Activated T-cell treated with anti-CD3 and anti-CD28 coated beads, Interleukin-2, amount 50 U/mL, for 72 hours (primary cell): Measurements from ENCODE around the gene SHISA5. TPM values are rescaled to one million over a fixed set of nuclear protein-coding genes. Genes with fewer than 3 reads are reported as not detected.
A peak's percentile ranks its signal among the peaks of the same experiment; 100 is the strongest.
"Not testable (repeated sequence)": the region's sequence is repeated elsewhere in the genome, so short reads cannot be mapped to it uniquely, and the experiment has no call there.

ENCODE experiments used
- ATAC-seq, 2 donors: fragments of 150-1000 bp; cut with Tn5 transposase; replicated peaks in 1 of 2; 2 replicates each; pipeline ENCODE4 v1.10.0; 2021; ENCODE audit warnings: moderate library complexity in 2 of 2, mild to moderate bottlenecking in 1 of 2
- DNase-seq, 2 donors: peaks; one replicate each; pipeline ENCODE4 v3.0.0; 2021 to 2022; ENCODE audit warnings: mixed read lengths in 1 of 2
- H3K27ac Mint-ChIP-seq: one replicate; pipeline ENCODE4 v1.8.0; 2022; ENCODE audit warnings: mild to moderate bottlenecking, moderate library complexity, mixed read lengths
- H3K27me3 Mint-ChIP-seq: one replicate; pipeline ENCODE4 v1.8.0; 2022; ENCODE audit warnings: low read depth, mixed read lengths
- H3K36me3 Mint-ChIP-seq, 2 donors: one replicate each; pipeline ENCODE4 v1.8.0; 2022; ENCODE audit warnings: mixed read lengths in 2 of 2, mild to moderate bottlenecking in 1 of 2; ENCODE audit not compliant: insufficient read depth in 2 of 2
- H3K4me1 Mint-ChIP-seq: one replicate; pipeline ENCODE4 v1.8.0; 2022; ENCODE audit warnings: low read depth, mixed read lengths
- H3K4me3 Mint-ChIP-seq, 2 donors: one replicate each; pipeline ENCODE4 v1.8.0; 2022; ENCODE audit warnings: mild to moderate bottlenecking in 2 of 2, mixed read lengths in 2 of 2, moderate library complexity in 2 of 2
- H3K9me3 Mint-ChIP-seq, 2 donors: one replicate each; pipeline ENCODE4 v1.8.0; 2022; ENCODE audit warnings: mixed read lengths in 2 of 2
- total RNA-seq, 2 donors: library from RNA; stranded (reverse); gene quantifications; one replicate each; pipeline ENCODE4 v1.2.3, GENCODE V29; 2022

SHISA5 gene
- total RNA-seq, 2 donors from 2014 or later = 69.3 to 101 TPM

DNA sequence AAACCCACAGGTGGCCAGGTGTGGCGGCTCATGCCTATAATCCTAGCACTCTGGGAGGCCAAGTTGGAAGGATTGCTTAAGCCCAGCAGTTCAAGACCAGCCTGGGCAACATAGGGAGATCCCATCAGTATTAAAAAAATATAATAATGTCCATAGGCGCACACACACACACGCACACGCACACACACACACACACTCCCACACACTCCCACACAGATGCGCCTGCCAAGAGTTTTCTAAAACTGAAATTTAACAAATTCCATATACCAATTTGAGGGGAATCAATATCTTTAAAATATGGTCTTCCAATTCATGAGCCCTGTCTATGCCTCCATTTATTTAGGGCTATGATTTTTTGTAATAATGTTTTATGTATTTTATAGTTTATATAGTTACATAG is 17.0 kb downstream of the SHISA5 start:
- H3K27ac Mint-ChIP-seq = no peak overlapping the region
- ATAC-seq (no peak), DNase-seq (no peak)
- no peaks in the 10 kb centered on the region for H3K9me3 Mint-ChIP-seq
- H3K27me3 Mint-ChIP-seq = no peaks in the 10 kb centered on the region
- no peaks in the 10 kb centered on the region for H3K36me3 Mint-ChIP-seq
- H3K4me1 Mint-ChIP-seq = no peaks in the 10 kb centered on the region
- H3K4me3 Mint-ChIP-seq = no peak overlapping the region

GRCh38 chr3:48482822-48483221 is 21.2 kb downstream of the SHISA5 start:
- H3K9me3 Mint-ChIP-seq, H3K27me3 Mint-ChIP-seq, DNase-seq, H3K4me3 Mint-ChIP-seq, H3K27ac Mint-ChIP-seq, H3K36me3 Mint-ChIP-seq, ATAC-seq: not testable (repeated sequence)
- peaks cover 29% of the 10 kb centered on the region for H3K4me1 Mint-ChIP-seq

- ATAC-seq, H3K4me3 Mint-ChIP-seq, H3K36me3 Mint-ChIP-seq, H3K9me3 Mint-ChIP-seq, DNase-seq, H3K27me3 Mint-ChIP-seq, H3K27ac Mint-ChIP-seq: not testable (repeated sequence)
- H3K4me1 Mint-ChIP-seq = peaks cover 39% of the 10 kb centered on the region
Observed at GRCh38 chr3:48480891-48481290, 23.1 kb downstream of the SHISA5 start.

- H3K9me3 Mint-ChIP-seq = no peaks in the 10 kb centered on the region
- no peaks in the 10 kb centered on the region for H3K27me3 Mint-ChIP-seq
- peak; percentile 53 to 61 for DNase-seq
- peak; percentile 74 to 81 for ATAC-seq
- peak overlapping the region; percentile 64 to 74 for H3K4me3 Mint-ChIP-seq
- H3K27ac Mint-ChIP-seq = peak overlapping the region; percentile 48
- H3K36me3 Mint-ChIP-seq = no peaks in the 10 kb centered on the region
- H3K4me1 Mint-ChIP-seq = peaks cover 44% of the 10 kb centered on the region
Observed at GRCh38 chr3:48478626-48479555, 25.1 kb downstream of the SHISA5 start.

DNA sequence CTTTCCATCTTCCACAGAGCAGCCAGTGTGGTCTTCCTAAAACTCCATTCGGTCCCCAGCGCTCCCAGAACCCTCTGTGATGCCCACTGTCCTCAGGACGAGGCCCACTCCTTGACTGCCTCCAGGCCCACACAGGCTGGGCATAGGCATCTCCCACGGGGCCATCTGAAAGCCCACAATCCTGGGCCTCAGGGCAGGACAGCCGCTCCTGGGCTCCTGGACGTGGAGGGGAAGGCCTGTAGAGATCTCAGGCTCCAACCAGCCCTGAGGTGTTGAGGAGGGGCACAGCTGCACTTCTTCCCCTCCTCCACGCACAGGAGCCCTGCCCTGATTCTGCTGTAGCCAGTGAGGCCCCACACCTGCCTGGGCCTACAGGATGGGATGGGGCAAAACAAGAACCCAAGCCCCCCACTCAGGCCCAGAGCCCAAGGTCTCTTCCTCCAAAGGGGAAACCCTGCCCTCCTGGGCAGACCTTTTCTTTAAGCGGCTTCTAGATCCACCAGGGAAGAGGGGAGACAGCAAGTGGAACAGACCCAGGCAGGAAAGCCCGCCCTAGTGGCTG is 25.9 kb downstream of the SHISA5 start:
- DNase-seq = peak in 1 of 2 donors; percentile 5
- Mint-ChIP-seq H3K36me3 (no peaks in the 10 kb centered on the region), H3K27ac (peak overlapping the region; percentile 48), H3K9me3 (no peaks in the 10 kb centered on the region), H3K4me1 (peaks cover 52% of the 10 kb centered on the region), H3K4me3 (peak overlapping the region; percentile 64 to 74), H3K27me3 (no peaks in the 10 kb centered on the region)
- ATAC-seq = no peak

DNA sequence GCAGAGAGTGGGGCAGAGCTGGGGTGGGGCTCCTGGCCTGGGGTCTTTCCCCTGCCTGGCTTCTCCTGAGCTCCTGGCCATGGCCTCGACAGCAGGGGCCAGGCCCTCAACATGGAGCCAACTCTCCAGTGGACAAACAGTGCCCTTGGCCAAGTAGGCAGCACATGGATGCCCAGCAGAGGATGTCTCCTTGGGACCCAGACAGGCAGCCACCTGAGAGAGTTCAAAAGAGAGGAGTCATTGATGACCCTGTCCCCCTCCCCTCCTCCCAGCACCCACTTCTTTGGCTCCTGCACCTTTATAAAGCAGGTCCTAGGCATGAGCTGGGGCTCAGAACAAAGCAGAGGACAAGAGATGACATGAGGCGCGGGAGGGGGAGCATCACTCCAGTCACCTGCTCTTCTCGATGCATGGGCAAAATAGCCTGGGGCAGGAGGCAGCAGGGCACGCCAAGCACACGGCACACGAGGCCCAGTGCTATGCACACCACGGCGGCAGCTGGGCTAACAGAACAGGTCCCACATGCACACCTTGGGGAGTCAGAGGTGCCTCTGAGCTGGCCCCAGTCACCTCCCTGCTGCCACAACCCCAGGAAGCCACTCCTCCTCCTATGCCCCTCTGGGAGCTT is 27.4 kb downstream of the SHISA5 start:
- no peak for DNase-seq
- no peaks in the 10 kb centered on the region for H3K36me3 Mint-ChIP-seq
- ATAC-seq = no peak
- peaks cover 58% of the 10 kb centered on the region for H3K4me1 Mint-ChIP-seq
- H3K9me3 Mint-ChIP-seq = no peaks in the 10 kb centered on the region
- H3K4me3 Mint-ChIP-seq = no peak overlapping the region
- no peaks in the 10 kb centered on the region for H3K27me3 Mint-ChIP-seq
- peak overlapping the region; percentile 70 for H3K27ac Mint-ChIP-seq

DNA sequence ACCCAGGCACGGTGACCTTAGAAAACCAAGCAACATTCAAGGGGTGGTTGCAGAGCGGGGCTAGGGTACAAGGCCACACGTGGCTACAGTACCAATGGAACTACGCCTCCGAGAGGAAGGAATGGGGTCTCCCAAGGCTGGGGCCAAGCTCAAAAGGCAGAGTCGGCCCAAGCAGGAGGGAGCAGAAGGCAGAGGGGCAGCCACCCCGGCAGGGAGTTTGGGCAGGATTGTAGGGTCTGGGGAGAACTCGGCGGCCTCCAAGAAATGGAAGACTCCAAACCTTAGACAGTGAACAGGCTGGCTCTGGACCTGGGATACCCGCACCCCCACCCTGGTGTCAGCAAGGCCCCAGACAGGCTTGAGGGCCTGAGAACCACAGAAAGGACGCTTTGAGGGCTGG is 28.8 kb downstream of the SHISA5 start:
- H3K4me1 Mint-ChIP-seq = peaks cover 66% of the 10 kb centered on the region
- no peak overlapping the region for H3K4me3 Mint-ChIP-seq
- peak overlapping the region; percentile 58 for H3K27ac Mint-ChIP-seq
- H3K27me3 Mint-ChIP-seq = no peaks in the 10 kb centered on the region
- no peak for DNase-seq
- H3K9me3 Mint-ChIP-seq = no peaks in the 10 kb centered on the region
- ATAC-seq = no peak
- H3K36me3 Mint-ChIP-seq = peaks cover 0 to 2% of the 10 kb centered on the region in 2 donors

DNA sequence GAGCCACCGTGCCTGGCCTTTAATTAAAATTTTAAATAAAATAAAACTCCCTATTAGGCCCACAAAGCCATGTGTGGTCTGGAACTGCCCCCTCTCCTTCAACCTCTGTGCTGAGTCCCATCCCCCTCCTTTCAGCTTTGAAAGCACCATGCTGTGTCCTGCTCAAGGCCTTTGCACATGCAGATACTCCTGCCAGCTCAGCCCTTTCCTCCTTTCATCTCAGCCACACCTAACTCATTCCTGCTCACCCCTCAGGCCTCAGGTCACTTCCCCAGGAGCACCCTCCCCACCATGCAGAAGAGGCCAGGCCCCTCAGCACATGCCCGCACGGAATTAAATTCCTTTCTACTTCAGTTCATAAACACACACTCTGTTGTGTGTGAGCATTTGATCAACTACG is 29.4 kb downstream of the SHISA5 start:
- Mint-ChIP-seq H3K4me1 (peaks cover 66% of the 10 kb centered on the region), H3K9me3 (no peaks in the 10 kb centered on the region), H3K36me3 (peaks cover 0 to 2% of the 10 kb centered on the region in 2 donors), H3K27me3 (no peaks in the 10 kb centered on the region), H3K4me3 (peak overlapping the region in 1 of 2 donors; percentile 9), H3K27ac (peak overlapping the region; percentile 58)
- ATAC-seq (no peak), DNase-seq (no peak)

GRCh38 chr3:48474031-48474430 is 29.9 kb downstream of the SHISA5 start:
- H3K27ac Mint-ChIP-seq, H3K4me3 Mint-ChIP-seq, DNase-seq, ATAC-seq, H3K27me3 Mint-ChIP-seq, H3K36me3 Mint-ChIP-seq, H3K9me3 Mint-ChIP-seq: not testable (repeated sequence)
- H3K4me1 Mint-ChIP-seq = peaks cover 66% of the 10 kb centered on the region

DNA sequence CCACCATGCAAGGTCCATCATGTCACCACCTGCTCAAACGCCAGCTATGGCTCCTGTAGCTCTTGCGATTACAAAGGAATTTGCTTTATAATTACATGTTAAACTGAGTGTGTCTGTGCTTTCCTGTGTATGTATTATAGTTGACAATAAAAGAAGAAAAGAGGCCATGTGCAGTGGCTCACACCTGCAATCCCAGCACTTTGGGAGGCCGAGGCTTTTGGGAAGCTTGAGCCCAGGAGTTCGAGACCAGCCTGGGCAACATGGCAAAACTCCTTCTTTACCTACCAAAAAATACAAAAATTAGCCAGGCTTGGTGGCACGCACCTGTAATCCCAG is 30.4 kb downstream of the SHISA5 start:
- H3K27ac Mint-ChIP-seq = peak overlapping the region; percentile 85
- DNase-seq = no peak
- no peaks in the 10 kb centered on the region for H3K27me3 Mint-ChIP-seq
- peak overlapping the region; percentile 80 to 81 for H3K4me3 Mint-ChIP-seq
- no peaks in the 10 kb centered on the region for H3K9me3 Mint-ChIP-seq
- peaks cover 0 to 2% of the 10 kb centered on the region in 2 donors for H3K36me3 Mint-ChIP-seq
- peaks cover 66% of the 10 kb centered on the region for H3K4me1 Mint-ChIP-seq
- ATAC-seq = no peak

DNA sequence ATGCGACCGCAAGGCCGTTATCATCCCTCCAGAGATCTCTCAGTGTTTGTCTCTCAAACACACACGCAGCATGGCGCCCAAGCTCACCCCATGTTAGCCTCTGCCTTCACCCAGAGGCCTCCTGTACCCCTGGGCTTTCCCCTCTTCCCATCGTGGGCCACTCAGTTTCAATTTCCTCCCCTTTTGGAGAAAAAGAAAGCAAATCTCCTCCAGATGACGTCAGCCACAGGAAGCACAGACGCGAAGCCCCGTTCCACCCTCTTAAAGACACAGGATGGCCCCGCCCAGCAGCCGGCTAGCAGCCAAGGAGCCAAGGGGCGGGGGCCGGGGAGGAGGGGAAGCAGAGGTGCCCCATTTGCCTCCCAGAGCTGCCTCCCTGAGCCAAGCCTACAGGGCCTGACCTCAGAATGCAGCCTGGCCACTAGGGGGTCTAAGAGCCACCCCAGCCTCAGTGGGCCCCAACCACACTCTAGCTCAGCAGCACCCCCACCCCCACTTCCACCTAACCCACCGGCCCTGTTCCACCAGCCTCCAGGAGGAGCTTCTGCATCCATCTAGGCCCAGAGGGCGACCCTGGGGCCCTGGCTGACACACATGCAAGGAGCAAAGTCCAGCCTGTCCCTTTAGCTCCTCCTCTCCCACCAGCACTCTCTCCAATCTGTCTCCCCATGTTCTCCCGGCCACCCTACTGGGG is 30.9 kb downstream of the SHISA5 start:
- peaks cover under 1 to 2% of the 10 kb centered on the region in 2 donors for H3K36me3 Mint-ChIP-seq

DNA sequence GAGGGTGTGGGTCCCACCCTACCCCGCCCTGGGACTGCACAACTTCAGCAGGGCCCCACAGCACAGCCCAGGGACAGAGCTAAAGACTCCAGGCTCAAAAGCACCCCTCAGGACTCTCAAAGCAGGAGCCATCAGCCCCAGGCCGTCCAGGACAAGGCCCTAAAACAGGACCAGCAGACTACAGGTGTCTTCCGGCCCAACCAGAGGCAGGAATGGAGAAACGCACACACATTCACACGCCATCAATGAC is 31.4 kb downstream of the SHISA5 start:
- Mint-ChIP-seq H3K36me3 (peaks cover 2 to 6% of the 10 kb centered on the region in 2 donors), H3K4me3 (peak overlapping the region; percentile 80 to 81)

More for the DNA sequence above, 30.9 kb downstream of the SHISA5 start:
- ATAC-seq (peak; percentile 88 to 90), DNase-seq (peak; percentile 95 to 97)
- Mint-ChIP-seq H3K27me3 (no peaks in the 10 kb centered on the region), H3K9me3 (no peaks in the 10 kb centered on the region), H3K27ac (peak overlapping the region; percentile 93), H3K4me1 (peaks cover 66% of the 10 kb centered on the region), H3K4me3 (peak overlapping the region; percentile 80 to 81)

DNA sequence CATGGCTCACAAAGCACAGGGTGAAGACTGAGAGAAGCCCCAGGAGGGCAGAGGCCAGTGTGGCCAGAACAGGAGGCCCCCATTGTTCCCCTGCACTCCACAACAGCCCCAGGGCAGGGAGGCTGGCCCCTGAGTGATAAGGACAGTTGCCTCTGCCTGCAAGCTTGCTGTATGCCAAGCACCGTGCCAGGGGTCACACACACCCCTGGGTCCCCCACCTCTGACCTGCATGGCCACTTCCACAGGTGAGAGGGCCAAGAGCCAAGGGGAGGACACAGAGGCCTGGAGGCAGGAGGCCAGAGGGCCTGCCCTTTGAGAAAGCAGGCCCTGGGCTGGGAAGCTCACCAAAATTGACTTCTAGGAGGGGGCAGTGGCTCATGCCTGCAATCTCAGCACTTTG is 33.7 kb downstream of the SHISA5 start:
- peaks cover 4 to 14% of the 10 kb centered on the region in 2 donors for H3K36me3 Mint-ChIP-seq
- H3K4me3 Mint-ChIP-seq = peak overlapping the region; percentile 30 to 56
- no peaks in the 10 kb centered on the region for H3K9me3 Mint-ChIP-seq
- DNase-seq = no peak
- no peak for ATAC-seq
- peaks cover 78% of the 10 kb centered on the region for H3K4me1 Mint-ChIP-seq
- no peaks in the 10 kb centered on the region for H3K27me3 Mint-ChIP-seq
- H3K27ac Mint-ChIP-seq = peak overlapping the region; percentile 64

More for the DNA sequence above, 31.4 kb downstream of the SHISA5 start:
- Mint-ChIP-seq H3K9me3 (no peaks in the 10 kb centered on the region), H3K27ac (peak overlapping the region; percentile 93), H3K4me1 (peaks cover 66% of the 10 kb centered on the region), H3K27me3 (no peaks in the 10 kb centered on the region)
- DNase-seq (no peak), ATAC-seq (no peak)
